Glomerular visceral epithelial cell (primary cell): ENCODE data around the gene SH3RF3.
A peak's percentile ranks its signal among the peaks of the same experiment; 100 is the strongest.

Experiments used
- DNase-seq: peaks from one replicate; pipeline ENCODE4 v3.0.0-alpha.2; 2016; ENCODE audit errors: extremely low spot score

The SH3RF3 gene

GRCh38 chr2:109494351-109494750 is 365.3 kb downstream of the SH3RF3 start:
- DNase-seq: no peak

- DNase-seq: no peak
Measured at GRCh38 chr2:109497463-109497862, 368.5 kb downstream of the SH3RF3 start.

DNA sequence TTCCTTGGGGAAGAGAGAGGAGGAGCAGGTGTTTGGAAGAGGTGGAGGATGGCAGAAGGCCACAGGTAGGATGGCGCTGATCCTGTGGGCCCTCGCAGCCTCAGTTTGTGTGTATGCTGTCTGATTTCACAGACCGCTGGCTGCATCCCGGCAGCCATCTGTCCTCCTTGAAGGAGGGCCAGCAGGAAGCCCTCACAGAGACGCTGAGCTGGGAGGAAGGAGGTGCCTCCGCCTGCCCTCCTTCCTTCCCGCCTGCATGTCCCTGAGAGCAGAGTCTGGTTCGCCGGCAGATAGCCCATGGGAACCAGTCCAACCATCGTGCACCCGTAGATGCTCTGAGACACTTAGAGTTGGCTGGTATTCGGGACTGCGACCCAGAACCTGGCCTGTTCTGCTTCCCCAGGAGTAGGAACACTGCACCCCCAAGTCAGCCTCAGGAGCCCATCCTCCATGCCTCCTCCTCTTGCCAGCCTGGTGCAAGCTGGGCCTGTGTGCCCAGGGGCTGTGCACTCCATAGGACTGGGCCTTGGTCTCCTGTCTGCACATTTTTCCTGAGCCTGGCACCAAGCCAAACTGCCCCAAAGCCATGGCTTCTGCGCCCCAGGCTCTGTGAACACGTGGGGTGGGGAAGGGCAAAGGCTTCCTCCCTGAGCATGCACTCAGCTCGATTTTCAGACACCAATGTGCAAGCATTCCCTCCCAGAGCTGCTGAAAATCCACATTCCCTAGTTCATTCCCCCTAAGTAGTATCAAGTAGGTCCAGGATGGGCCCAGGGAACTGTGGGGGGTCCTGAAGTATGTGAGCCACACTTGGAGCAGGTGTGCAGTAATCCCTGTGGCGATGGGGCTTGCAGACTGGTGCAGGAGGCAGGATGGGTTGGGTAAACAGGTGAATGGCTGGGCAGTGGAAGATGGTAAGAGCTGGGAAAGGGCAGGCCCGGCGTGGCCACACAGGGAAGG is 369.2 kb downstream of the SH3RF3 start:
- DNase-seq: no peak

- no peak for DNase-seq
Measured at GRCh38 chr2:109498906-109499305, 369.9 kb downstream of the SH3RF3 start.

DNA sequence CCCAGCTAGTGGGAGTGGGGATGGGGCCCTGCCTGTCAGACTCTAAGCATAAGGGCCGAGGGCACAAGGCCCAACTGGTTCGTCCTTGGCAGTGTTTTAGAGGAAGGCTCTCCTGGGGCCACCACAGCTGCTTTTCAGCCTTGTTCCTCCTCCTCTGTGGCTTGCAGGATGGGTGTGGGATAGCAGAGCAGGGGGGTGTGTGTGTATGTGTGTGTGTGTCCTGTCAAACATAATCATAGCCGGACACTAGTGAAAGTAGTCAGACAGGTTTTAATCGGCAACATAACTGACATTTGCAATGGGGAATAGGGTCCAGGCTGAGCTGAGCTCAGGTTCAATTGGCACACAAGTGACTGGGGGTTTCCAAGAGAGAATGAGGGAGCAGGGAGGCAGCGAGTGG is 370.6 kb downstream of the SH3RF3 start:
- no peak for DNase-seq

- DNase-seq: no peak
Measured at GRCh38 chr2:109500910-109501309, 371.9 kb downstream of the SH3RF3 start.

- DNase-seq: no peak
Measured at GRCh38 chr2:109501461-109501860, 372.5 kb downstream of the SH3RF3 start.

DNA sequence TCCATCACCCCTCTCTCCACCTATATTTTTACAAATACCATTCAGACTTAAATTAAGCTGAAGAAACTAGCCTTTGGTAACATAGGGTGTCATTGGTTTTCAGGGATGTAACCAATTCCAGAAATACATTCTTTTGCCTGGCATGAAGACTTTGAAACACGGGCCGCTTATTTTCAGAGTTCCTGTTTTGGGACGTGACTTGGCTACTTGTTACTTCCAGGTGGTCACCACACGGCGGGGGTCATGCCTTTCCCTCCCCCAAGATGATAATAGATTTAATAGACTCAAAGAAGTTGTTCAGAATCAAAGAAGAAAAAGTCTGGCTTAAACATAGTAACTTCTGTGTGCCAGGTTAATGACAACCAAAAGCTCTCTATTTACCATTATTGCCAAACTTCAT is 374.2 kb downstream of the SH3RF3 start:
- DNase-seq: no peak

DNA sequence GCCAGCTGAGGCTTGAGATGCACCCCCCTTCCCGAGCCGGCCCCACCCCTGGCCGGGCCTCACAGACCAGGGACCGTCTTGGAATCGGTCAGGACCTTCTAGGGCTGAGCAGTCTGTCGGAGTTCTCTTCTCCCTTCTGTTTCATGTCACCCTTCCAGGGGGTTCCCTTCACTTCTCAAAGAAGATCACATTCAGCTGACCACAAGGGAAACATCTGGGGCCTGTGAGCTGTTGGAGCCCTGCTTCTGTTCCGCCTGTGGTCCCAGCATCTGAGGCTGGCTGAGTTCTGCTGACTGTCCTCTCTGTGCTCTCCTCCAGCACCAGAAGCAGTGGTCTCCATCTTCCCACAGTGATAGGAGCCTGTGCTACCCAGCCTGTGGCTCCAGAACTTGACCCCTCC is 378.2 kb downstream of the SH3RF3 start:
- no peak for DNase-seq

DNA sequence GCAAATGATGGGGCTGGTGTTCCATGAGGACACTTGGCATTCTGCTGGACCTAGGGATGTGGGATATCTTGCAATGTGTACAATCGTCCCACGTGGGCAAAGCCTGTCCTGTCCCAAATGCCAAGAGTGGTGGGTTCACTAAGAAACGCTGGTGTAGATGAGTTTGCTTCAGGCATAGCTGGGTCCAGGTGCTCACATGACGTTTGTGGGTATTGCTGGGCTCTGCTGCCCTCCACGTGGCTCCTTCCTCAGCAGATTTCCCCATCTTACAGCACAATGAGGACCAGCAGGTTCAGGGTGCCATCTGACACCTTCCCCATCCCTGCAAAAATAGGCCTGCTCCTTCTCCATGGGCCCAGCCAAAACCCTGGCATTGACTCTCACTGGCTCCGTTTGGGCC is 378.8 kb downstream of the SH3RF3 start:
- no peak for DNase-seq

- no peak for DNase-seq
Measured at GRCh38 chr2:109508556-109508955, 379.6 kb downstream of the SH3RF3 start.

DNA sequence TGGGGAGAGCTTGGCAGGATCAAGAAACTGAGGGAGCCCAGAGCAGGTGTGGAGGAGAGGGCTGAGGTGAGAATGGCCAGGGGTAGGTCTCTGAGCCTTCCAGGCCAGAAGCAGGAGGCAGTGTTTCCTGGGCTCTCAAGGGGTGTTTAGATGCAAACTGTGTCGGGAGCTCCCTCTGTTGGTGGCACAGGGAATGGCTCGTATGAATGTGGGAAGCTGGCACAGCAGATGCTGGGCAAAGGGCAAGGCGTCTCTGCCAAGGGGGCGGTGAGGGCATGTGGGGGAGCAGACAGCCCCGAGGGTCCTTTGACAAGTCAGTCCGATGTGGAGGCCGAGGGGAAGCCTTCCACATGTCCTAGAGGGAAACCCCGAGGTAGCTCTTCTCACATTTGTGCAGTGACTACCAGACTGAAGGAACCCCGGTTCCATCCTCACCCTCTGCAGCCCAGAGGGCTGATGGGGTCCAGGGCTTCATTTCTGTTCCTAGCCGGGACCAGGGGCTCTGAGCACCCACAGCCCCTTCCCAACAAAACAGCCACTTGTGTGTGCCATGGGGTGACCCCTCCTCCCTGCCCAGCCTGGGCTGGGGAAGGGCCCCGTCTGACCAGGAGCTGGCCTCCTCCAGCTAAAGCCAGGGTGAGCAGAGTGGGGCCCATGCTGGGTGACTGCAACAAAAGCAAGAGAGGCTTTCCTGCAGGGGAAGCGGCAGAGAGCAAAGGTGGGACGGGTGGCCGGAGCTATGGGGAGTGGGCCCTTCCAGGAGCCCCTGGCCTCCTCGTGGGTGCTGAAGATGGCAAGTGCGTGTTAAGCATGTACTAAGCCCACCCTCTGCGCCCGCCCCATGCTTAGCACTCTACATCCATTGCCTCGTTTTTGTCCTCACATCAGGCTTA is 381.4 kb downstream of the SH3RF3 start:
- peak; percentile 81 for DNase-seq

DNA sequence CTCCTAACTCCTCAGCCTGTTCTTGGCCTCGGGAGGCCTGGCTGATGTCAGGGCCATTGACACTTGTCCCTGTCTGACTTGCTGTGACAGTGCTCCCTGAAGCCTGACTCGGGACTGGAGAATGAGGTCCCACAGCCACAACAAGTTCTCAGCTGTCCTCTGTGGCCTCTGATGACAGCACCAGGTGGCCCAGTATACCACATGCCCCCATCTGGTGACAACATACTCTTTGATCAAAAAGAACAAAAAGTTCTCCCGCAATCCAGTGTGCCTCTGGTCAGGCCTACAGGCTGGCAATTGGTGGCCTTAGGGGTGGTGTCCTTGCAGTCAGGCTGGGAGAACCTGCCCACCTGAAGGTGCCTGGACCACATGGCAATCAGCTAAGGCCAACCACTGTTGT is 382.2 kb downstream of the SH3RF3 start:
- no peak for DNase-seq

- no peak for DNase-seq
Measured at GRCh38 chr2:109512076-109512475, 383.1 kb downstream of the SH3RF3 start.

- DNase-seq: no peak
Measured at GRCh38 chr2:109513230-109513629, 384.2 kb downstream of the SH3RF3 start.

DNA sequence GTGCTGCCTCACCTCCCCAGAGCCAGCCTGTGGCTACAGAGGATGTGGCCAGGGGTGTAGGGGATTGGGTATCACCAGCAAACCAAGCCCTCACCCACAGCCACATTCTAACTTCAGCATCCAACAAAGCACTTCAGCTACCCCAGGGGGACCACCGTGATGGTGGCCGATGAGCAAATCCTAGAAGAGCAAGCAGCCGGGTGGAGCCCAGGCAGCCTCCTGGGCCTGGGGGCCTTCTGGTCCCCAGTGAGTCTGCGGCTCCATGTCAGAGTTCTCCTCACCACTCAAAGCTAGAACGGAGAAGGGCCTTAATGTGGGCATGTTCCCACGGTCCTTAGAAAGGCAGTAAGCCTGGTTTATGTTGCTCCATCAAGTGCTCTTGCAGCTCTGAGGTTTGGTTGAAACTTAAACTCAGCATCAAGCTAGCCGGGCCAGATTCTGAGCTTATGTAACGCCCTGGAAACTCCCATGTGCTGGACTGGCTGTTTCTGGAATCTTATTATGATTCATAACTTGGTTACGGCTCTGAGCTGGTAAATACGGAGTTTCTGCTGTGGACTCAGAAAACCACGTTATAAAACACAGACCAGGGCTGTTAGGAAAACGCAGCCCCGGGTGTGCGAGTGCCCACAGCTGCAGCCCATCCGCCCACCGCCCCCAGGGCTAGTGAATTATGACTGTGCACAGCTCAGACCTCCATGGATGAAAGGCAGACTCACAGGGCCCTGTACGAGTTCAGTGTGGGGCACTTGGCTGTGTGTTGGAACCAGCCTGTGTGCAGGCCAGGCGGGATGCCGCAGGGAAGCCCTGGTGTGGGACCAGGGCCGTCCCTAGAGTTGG is 385.0 kb downstream of the SH3RF3 start:
- peak; percentile 71 for DNase-seq

DNA sequence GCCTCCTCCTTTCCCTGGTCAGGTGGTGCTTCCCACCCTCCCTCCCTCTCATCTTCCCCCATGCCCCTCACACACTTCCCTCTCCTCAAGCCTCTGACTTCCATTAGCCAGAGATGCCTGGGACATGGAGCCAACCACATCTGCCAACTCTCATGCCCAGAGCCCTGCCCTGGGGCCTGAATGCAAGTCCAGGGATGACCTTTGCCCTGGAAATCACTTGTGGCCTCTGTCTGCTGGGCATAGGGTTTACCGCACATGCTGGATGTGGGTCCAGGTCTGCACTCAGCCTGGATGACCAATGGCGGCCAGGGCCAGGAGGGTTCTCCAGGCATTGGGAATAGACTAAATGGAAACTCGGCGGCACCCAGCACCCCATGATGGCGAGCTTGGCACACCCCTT is 385.9 kb downstream of the SH3RF3 start:
- no peak for DNase-seq

DNA sequence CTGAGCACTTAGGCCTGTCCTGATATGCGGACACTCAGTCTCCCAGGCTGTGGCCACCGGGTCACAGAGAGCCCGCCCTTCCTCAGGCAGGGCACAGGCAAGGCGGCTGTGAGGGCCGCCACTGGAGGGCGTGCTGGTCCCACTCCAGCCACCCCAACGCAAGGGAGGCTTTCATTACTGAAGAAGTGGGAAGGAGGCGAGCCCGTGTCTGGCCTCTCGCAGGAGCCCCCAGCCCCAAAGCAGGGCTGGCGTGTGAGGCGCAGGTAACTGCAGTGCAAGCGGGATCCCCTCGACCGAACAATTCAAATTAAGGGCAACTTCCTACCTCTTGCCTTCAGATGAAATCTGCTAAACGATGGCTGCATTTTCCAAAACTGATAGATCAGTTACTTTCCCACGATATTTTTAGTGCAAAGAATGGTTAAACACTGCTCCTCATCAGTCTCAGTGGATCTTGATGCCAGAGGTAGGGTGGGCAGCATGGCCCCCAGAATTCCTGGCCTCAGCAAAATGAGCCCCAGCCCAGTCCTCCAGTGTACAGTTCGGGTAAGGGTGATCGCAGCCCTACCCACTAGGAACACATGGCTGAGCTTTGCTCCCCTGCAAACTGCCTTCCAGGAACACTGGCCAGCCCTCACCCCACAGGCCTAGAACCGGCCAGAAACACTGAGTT is 387.6 kb downstream of the SH3RF3 start:
- DNase-seq: peak; percentile 73

GRCh38 chr2:109517118-109517889 is 388.3 kb downstream of the SH3RF3 start:
- DNase-seq: no peak

DNA sequence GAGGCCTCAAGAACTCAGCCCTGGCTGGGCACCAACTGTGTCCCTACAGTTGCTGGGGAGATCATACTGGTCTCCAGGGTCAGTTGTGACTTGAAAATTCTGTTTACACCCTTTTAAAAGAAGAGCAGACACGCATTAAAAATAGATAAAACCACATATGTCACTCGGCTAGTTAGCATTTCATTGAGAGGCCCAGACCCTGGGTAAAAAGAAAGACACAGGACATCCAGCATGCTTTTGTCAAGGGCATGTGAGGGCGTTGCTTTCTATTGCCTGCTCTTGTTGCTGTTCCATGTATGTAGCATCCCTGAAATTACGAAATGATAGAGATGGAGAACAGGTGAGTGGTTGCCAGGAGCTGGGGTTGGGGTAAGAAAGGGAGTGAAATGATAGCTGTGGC is 390.5 kb downstream of the SH3RF3 start:
- no peak for DNase-seq
